Keratinocyte (primary cell): ENCODE data around the gene ITPR2. TPM values are rescaled to one million over a fixed set of nuclear protein-coding genes. Genes with fewer than 3 reads are reported as not detected.

Source experiments
- DNase-seq: peaks from one replicate; pipeline ENCODE4 v3.0.0-alpha.2; 2011; ENCODE audit warnings: low read depth, missing footprints, low spot score
- FAIRE-seq: peaks from 2 replicates; lab custom pipeline; 2011; peaks lifted over from hg19 to GRCh38; lab: Jason Lieb, UNC
- H2AFZ ChIP-seq: 2 replicates; pipeline ENCODE4 v1.6.0; 2012; ENCODE audit warnings: low read length, control low read depth, inconsistent platforms; ENCODE audit not compliant: control insufficient read depth
- H3K27ac ChIP-seq: 2 replicates; pipeline ENCODE4 v1.5.1; 2011; ENCODE audit warnings: low read length; ENCODE audit not compliant: control insufficient read depth, insufficient read depth
- H3K27me3 ChIP-seq: 3 replicates; pipeline ENCODE4 v1.6.0; 2011; ENCODE audit warnings: low read length; ENCODE audit not compliant: control insufficient read depth, insufficient read depth; ENCODE audit errors: extremely low read depth
- H3K36me3 ChIP-seq, 2 experiments: 2 replicates in 1 of 2; 3 replicates in 1 of 2; pipeline ENCODE4 v1.5.1; 2011; ENCODE audit warnings: low read length in 2 of 2, mild to moderate bottlenecking in 1 of 2; ENCODE audit not compliant: control insufficient read depth in 2 of 2, insufficient read depth in 2 of 2; ENCODE audit errors: extremely low read depth in 1 of 2
- H3K4me1 ChIP-seq: 3 replicates; pipeline ENCODE4 v1.5.1; 2011; ENCODE audit warnings: low read length; ENCODE audit not compliant: control insufficient read depth, insufficient read depth; ENCODE audit errors: extremely low read depth
- H3K4me2 ChIP-seq: 3 replicates; pipeline ENCODE4 v1.6.0; 2011; ENCODE audit warnings: low read depth, low read length; ENCODE audit not compliant: control insufficient read depth, insufficient read depth; ENCODE audit errors: extremely low read depth
- H3K4me3 ChIP-seq, 3 experiments: fragments of 200-600 bp in 1 of 3; sonication (generic) in 1 of 3; 2 replicates in 2 of 3; 3 replicates in 1 of 3; pipeline ENCODE4 v1.5.1; 2011 to 2016; ENCODE audit warnings: low read length in 3 of 3, mild to moderate bottlenecking in 3 of 3, control low read depth in 2 of 3, inconsistent platforms in 1 of 3, low read depth in 1 of 3, mixed read lengths in 1 of 3, mixed run types in 1 of 3, moderate library complexity in 1 of 3; ENCODE audit not compliant: control insufficient read depth in 2 of 3, insufficient read depth in 2 of 3; ENCODE audit errors: extremely low read depth in 1 of 3
- H3K79me2 ChIP-seq: 2 replicates; pipeline ENCODE4 v1.6.0; 2012; ENCODE audit warnings: low read length; ENCODE audit not compliant: control insufficient read depth, insufficient read depth
- H3K9ac ChIP-seq: 3 replicates; pipeline ENCODE4 v1.6.0; 2011; ENCODE audit warnings: low read length; ENCODE audit not compliant: control insufficient read depth, insufficient read depth; ENCODE audit errors: extremely low read depth
- H3K9me1 ChIP-seq: 3 replicates; pipeline ENCODE4 v1.6.0; 2011; ENCODE audit warnings: low read length; ENCODE audit not compliant: control insufficient read depth, insufficient read depth; ENCODE audit errors: extremely low read depth
- H3K9me3 ChIP-seq: 2 replicates; pipeline ENCODE4 v1.5.1; 2012; ENCODE audit warnings: low read depth, low read length; ENCODE audit not compliant: control insufficient read depth
- H4K20me1 ChIP-seq: 3 replicates; pipeline ENCODE4 v1.6.0; 2011; ENCODE audit warnings: low read length; ENCODE audit not compliant: control insufficient read depth, insufficient read depth; ENCODE audit errors: extremely low read depth
- EZH2 ChIP-seq: IDR thresholded peaks from one replicate; pipeline ENCODE4 v1.6.1; 2012; ENCODE audit warnings: inconsistent platforms, mild to moderate bottlenecking, low read length, moderate library complexity
- dilution Hi-C: fragments of 300-500 bp; cut with MboI; formaldehyde crosslinking; loops from one replicate; pipeline ENCODE4 v1.7.0; 2020; ENCODE audit warnings: low sequenced_read_pairs; ENCODE audit not compliant: extremely low pct_ligation_motif_present
- polyA plus RNA-seq, 5 experiments: library from polyadenylated mRNA; depleted of rRNA in 3 of 5; stranded (reverse) in 3 of 5; stranded (forward) in 1 of 5; unstranded in 1 of 5; fragments of >200 nt; gene quantifications; 1 replicate in 1 of 5; 2 replicates in 3 of 5; 3 replicates in 1 of 5; pipeline versions ENCODE4 v1.2.1 to v1.2.3, GENCODE V29; 2011 to 2012; ENCODE audit warnings: missing spikeins in 2 of 5, low read depth in 1 of 5, low replicate concordance in 1 of 5
- TF ChIP-seq, protein P1 (sequence below), 3 experiments: IDR thresholded peaks in 1 of 3; conservative IDR thresholded peaks in 1 of 3; optimal IDR thresholded peaks in 1 of 3; 2 replicates in 2 of 3; 3 replicates in 1 of 3; pipeline versions ENCODE3 to v1.5.1; 2011; ENCODE audit warnings: low read length in 3 of 3, mild to moderate bottlenecking in 3 of 3, moderate library complexity in 2 of 3, control low read depth in 1 of 3, inconsistent platforms in 1 of 3; ENCODE audit not compliant: insufficient read depth in 2 of 3; ENCODE audit errors: extremely low read depth in 1 of 3

Gene ITPR2
- polyA plus RNA-seq, 1 donor (not counting 4 experiments of a cell fraction or from before 2014, with no cell fraction given): 7.6 TPM

DNA sequence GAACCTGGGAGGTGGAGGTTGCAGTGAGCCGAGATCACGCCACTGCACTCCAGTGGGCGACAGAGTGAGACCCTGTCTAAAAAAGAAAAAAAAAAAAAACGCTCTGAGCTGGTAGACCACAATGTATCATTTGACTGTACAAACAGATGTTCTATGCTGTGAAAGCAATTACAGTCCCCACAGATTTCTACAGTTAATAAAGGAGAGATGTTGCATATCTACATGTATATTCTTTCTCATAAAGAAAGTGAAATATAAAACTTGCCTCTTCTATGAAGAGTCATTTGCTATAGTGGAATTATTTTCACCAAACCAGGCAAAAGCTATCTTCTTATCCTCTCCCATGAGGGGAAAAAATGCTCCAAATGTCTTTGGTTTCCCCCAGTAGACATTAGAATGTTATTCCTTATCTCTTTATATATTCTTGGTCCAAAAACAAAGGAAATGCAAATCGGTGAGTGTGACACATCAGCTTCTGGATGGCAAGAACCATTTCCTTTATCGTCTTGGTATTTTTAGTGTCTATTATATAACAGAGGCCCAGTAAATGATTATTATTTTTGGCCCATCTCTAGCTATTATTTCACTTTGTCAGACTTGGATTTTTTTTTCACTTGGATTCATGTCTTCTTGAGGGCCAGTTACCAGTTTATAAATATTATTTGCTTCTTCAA is 407.3 kb downstream of the ITPR2 start:
- DNase-seq (no peak), FAIRE-seq (no peak)
- Histone ChIP-seq H3K27ac (no peak overlapping the region), H3K4me1 (no peaks in the 10 kb centered on the region), H3K9me3 (no peaks in the 10 kb centered on the region), H3K27me3 (no peaks in the 10 kb centered on the region), H4K20me1 (no peaks in the 10 kb centered on the region), H3K9me1 (no peaks in the 10 kb centered on the region), H3K36me3 (no peaks in the 10 kb centered on the region), H3K79me2 (no peaks in the 10 kb centered on the region), H3K9ac (no peak overlapping the region), H2AFZ (no peak overlapping the region), H3K4me2 (no peak overlapping the region), H3K4me3 (no peak overlapping the region)
- dilution Hi-C loops: no loop called here
- TF ChIP-seq, protein P1, sequence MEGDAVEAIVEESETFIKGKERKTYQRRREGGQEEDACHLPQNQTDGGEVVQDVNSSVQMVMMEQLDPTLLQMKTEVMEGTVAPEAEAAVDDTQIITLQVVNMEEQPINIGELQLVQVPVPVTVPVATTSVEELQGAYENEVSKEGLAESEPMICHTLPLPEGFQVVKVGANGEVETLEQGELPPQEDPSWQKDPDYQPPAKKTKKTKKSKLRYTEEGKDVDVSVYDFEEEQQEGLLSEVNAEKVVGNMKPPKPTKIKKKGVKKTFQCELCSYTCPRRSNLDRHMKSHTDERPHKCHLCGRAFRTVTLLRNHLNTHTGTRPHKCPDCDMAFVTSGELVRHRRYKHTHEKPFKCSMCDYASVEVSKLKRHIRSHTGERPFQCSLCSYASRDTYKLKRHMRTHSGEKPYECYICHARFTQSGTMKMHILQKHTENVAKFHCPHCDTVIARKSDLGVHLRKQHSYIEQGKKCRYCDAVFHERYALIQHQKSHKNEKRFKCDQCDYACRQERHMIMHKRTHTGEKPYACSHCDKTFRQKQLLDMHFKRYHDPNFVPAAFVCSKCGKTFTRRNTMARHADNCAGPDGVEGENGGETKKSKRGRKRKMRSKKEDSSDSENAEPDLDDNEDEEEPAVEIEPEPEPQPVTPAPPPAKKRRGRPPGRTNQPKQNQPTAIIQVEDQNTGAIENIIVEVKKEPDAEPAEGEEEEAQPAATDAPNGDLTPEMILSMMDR (optimal IDR thresholded peaks at IDR 0.05 in 1 of 3, IDR thresholded peaks at IDR 0.05 in 1 of 3, conservative IDR thresholded peaks at IDR 0.05 in 1 of 3; ENCODE audit: extremely low read depth in 1 of 3, insufficient read depth in 2 of 3, low read length in 3 of 3): no peak
- no peak for TF ChIP-seq EZH2

DNA sequence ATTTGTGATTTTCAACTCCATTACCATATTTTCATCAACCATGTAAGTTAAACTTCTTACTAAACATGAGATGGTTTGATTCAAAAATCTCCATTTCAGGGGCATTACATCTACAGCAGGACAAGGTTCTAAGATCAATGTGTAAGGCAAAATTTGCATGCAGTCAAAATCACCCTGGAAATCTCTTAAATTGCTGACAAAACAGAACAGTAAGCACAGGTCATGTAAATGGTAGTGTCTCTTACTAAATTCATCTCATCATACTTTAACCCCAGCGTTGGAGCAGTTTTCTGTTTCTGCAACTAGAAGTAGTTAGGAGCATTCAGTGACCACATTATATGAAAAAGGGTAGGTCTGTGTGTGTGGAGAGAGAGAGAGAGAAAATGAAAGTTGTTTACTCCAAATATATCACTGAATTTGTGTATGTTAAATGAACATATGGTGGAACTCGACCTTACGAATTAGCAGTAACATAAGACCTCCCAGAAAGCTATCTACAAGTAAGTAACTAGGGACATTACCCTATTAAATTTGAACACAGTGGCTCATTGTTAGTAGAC is 410.1 kb downstream of the ITPR2 start:
- Histone ChIP-seq H3K79me2 (no peaks in the 10 kb centered on the region), H3K27ac (no peak overlapping the region), H3K4me1 (no peaks in the 10 kb centered on the region), H3K9ac (no peak overlapping the region), H3K9me3 (no peaks in the 10 kb centered on the region), H3K27me3 (no peaks in the 10 kb centered on the region), H3K4me2 (no peak overlapping the region), H2AFZ (no peak overlapping the region), H3K9me1 (no peaks in the 10 kb centered on the region), H3K36me3 (no peaks in the 10 kb centered on the region), H4K20me1 (no peaks in the 10 kb centered on the region), H3K4me3 (no peak overlapping the region)
- FAIRE-seq: no peak
- no peak for TF ChIP-seq EZH2
- TF ChIP-seq, protein P1 (optimal IDR thresholded peaks at IDR 0.05 in 1 of 3, IDR thresholded peaks at IDR 0.05 in 1 of 3, conservative IDR thresholded peaks at IDR 0.05 in 1 of 3; ENCODE audit: extremely low read depth in 1 of 3, insufficient read depth in 2 of 3, low read length in 3 of 3): no peak
- no peak for DNase-seq
- dilution Hi-C loops: no loop called here
